GM19238 (cell line): ENCODE results near the gene MAN1C1.

Experiments
- DNase-seq: peaks from one replicate; pipeline ENCODE4 v3.0.0; 2011; ENCODE audit warnings: low spot score; ENCODE audit not compliant: insufficient read length

Gene MAN1C1

DNA sequence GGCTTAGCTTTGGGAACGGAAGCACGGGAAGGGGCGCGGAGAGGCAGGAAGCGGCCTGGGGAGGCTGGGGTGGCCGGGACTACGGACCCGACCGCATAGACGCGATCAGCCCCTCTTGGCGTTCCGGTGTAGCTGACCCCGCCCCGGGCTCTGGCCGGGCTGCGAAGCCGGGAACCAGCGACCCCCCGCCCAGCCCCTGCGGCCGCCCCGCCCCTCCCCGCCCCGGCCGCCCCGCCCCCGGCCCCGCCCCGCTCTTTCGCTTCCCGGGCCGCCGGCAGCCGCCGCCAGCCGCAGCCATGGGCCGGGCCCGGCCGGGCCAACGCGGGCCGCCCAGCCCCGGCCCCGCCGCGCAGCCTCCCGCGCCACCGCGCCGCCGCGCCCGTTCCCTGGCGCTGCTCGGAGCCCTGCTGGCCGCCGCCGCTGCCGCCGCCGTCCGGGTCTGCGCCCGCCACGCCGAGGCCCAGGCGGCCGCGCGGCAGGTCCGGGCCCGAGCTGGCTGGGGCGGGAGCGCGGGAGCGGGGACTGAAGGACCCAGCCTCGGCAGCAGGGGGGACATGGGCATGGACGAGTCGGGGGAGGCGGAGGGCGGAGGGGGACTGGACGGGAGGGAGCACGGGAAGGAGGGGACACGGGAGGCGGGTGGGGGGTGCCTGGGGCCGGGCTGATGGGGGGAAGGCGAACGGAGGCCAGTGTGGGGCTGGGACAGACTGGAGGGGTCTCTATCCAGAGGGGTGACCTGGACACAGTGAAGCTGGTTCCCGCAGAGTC, 183.5 kb downstream of the MAN1C1 start, which contains the start of gene SELENON:
Gene SELENON, plus strand, starts transcription at position 259 of the 768 bp plus-strand sequence. Its CDS starts 38 bp downstream, at position 297.
- no peak for DNase-seq

DNA sequence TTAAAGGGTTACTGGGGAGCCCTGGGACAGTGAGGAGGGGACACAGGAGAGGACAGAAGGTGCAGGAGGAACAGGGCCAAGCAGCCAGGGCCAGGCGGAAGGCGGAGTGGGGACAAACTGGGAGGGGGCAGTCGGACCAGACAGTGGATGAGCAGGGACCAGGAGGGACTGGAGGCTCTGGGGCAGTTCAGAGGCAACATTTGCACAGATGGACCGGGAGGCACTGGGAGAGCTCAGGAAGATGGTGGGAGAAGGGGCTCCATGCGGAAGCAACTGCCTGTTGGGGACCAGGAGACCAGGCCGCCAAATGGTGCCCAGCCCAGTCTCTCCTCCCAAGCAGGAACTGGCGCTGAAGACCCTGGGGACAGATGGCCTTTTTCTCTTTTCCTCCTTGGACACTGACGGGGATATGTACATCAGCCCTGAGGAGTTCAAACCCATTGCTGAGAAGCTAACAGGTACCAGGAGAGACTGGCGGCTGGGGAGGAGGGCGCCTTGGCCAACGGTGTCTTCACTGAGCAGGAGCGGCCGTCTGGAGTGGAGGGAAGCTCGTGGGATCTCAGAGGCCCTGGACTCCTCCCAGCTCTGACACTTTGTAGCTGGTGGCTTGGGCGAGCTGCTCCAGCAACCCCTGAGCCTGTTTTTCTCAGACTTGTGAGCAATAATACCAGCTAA, 184.2 kb downstream of the MAN1C1 start:
- DNase-seq = no peak

DNA sequence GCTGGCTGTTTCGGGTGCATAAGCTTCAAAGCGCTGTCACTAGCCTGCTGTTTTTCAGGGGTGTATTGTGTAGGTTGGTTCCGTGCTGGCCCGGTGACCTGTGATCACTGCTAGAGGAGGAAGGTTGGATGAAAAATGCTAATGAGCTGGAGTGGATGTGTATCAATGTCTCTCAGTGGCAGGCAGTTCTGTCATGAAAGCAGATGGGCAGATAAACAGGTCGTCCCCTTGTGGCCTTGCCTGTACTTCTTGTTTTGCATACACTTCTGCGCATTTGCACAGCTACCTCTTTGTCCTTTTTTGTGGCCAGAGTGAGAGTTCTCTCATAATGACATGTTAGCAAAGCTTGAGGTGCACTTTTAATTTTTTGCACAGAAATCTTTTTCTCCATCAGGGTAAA, 186.3 kb downstream of the MAN1C1 start:
- DNase-seq = peak; percentile 56

DNA sequence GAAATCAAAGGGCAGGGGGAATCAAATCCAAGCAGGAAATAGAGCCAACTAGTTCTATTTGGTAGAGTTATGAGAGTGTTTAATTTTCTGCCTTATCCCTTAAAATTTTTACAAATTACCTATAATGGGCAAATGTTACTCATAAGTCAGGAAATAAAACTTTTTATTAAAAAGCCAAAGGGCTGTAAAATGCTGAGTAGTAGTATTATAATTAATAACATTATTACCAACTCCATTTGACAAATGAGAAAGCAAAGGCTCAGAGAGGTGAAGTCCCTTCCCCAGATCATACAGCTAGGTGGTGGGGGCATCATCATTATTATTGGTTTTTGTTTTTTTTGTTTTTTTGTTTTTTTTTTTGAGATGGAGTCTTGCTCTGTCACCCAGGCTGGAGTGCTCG, 186.8 kb downstream of the MAN1C1 start:
- DNase-seq = no peak

DNA sequence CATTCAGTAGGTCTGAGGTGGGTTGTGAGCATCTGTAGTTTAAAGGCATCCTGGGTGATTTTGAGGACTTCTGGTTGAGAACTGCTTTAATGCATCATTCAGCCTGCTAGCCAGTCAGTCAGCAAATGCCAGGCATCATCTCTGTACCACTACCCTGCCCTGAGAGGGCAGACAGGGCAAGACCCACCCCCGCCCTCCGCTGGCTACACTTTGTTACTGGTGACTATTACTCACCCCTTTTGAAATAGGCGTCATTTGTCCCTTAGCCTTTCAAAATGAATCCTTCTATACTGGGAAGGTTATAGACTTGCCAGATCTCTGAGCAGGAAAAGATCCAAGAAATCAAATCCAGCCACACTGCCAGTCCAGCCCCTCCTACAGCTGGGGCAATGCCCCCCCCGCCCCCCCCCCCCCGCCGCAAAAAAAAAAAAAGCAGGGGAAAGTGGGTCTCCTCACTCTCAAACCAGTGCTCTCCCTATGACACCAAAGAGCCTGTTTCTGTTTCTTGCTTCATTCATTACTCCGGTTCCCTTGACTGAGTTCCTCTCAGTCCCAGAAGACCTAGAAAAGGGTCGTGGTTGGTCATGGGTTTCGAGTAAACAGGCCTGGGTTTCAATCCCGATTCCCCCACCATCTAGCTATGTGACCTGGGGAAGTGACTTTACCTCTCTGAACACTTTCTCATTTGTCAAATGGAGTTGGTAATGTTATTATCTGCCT, 187.8 kb downstream of the MAN1C1 start:
- DNase-seq = peak; percentile 69

DNA sequence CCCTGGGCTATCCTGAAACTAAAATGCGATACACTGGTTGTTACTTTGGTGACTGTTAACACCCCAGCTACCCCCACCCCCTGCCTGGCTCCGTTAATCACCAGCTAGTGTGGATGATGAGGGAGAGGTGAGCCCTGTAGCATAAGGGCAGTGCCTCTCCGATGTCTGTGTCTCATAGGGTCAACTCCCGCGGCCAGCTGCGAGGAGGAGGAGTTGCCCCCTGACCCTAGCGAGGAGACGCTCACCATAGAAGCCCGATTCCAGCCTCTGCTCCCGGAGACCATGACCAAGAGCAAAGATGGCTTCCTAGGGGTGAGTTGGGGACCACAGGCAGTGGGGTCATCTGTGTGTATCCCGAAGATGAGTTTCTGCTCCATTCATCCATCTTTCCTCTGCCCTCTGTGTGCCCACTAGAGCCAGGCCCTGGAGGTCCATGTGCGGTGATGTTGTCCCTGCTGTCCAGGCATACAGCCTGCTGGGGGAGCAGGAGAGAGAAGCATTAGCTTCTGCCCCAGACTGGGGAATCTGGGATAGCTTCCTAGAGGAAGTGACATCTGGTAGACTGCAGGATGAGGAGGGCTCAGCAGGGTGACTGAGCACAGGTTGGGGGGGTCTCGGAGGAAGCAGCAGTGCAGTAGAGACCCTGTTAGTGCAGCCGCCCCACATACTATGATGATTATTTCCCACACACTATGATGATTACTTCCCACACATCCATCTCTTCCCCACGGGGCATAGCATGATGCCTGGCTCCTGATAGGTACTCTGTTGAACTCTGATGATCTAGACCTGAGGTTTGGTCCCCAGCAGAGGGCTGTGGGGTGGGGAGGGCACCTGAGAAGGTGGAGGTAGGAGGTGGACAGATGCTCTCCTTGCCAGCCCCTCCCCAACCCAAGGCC, 188.6 kb downstream of the MAN1C1 start:
- no peak for DNase-seq

DNA sequence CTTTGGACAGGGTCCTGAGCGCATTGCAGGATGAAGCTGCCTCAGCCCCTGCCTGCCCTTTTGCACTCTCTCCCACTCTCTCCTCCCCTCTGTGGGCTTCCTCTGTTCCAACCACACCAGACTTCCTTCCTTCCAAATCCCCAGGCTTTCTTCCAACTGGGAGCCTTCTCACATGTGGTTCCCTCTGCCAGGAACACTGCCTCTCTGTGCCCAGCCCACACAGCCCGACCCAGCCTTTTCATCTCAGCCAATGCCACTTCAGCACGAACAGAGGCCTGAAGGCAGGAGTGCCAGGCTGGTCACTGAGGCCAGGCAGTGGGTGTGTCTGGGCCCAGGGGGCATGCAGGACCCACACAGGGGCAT, 189.3 kb downstream of the MAN1C1 start:
- no peak for DNase-seq

DNA sequence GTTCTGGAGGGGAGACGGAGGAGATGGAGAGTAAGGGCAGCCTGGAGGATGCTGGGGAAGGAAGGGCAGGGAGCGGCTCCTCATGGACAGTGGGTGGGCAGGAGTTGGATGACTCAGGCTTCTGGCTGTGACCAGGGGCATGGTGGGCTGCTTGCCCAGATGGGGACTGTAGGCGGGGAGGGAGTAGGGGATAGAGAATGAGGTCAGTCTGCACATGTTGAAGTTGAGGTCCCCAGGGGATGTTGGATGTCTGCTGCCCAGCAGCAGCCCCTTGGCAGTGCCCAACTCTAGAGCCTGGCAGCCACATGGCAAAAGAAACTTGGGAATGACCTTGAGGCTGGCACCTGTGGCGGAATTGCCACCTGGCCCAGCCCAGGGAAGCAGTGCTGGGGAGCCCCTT, 189.8 kb downstream of the MAN1C1 start:
- DNase-seq = no peak

DNA sequence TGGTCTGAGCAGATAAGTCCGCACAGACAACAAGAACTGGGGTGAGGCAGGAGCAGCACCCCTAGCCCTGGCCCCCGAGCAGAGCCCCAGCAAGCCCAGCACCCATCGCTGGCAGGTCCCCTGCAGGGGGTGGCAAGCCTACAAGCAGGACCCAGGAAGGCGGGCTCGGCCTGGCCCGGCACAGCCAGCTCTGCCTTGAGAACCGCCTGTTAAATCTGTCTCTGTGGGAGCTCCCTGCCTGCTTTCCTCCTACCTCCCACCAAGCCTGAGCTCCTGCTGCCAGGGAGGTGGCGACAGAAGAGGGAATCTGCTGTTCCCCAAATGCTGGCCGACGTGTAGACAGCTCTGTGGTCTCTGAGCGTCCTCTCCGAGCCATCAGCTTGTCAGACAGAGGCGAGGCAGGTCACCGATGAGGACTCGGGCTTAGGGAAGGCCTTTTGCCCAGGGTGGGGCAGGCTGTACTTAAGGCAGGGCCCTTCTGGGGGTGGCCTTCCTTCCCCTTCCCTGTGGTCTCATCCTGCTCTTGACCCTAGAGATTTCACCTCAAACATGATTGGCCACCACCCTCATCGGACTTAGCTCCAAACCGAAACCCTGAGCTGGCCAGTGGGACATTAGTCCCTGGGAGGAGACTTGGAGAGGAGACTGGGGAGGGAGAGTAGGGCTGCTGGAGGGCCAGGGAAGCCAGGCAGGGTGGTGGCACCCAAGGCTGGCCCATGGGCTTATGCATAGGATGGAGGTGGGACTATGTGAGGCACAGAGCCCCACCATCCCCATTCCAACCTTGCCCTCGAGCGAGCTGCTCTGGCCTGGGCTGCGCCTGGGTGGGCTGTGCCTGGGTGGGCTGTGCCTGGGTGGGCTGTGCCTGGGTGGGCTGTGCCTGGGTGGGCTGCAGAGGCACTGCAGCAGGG, 191.1 kb downstream of the MAN1C1 start:
- DNase-seq = no peak

DNA sequence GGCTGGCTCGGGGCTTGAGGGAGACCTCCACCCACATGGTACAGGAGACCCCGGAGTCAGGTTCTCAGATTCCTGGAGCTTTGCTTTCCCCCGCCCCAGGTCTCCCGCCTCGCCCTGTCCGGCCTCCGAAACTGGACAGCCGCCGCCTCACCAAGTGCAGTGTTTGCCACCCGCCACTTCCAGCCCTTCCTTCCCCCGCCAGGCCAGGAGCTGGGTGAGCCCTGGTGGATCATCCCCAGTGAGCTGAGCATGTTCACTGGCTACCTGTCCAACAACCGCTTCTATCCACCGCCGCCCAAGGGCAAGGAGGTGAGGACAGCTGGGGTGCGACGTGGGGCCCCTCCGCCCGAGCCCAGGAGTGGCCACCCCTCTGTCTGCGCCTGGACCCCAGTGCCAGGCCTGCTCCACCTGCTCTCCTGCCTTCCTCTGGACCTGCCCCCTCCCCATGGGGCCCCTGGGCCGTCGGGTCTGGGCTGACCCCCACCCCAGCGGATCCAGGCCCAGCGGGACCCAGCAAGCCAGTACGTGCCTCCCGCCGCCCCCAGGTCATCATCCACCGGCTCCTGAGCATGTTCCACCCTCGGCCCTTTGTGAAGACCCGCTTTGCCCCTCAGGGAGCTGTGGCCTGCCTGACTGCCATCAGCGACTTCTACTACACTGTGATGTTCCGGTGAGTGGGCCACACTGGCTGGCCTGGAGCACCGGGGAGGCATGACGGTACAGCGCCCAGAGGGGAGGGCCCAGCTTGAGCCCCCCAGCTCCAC, 192.1 kb downstream of the MAN1C1 start:
- no peak for DNase-seq

DNA sequence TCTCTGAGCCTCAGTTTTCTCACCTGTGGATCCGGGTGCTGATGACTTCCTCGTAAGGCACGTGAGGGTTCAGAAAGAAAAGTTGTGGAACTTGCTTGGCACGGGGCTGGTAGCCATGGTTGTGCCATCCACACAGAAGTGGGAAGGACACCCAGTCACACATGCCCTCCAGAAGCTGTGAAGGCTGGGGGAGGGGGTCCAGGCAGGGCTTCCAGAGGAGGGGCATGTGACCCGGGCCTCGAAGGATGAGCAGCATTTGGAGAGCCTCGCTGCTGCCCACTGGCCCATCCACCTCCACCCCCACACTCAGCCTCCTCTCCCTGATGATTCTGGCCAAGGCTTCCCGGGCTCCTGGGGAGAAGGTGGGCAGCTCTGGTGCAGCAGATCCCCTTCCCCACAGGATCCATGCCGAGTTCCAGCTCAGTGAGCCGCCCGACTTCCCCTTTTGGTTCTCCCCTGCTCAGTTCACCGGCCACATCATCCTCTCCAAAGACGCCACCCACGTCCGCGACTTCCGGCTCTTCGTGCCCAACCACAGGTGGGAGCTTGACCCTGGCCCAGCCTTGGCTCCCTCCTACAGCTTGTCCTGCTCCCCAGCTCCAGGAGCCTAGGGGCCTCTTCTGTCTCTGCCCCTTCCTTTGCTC, 192.8 kb downstream of the MAN1C1 start:
- DNase-seq = no peak

DNA sequence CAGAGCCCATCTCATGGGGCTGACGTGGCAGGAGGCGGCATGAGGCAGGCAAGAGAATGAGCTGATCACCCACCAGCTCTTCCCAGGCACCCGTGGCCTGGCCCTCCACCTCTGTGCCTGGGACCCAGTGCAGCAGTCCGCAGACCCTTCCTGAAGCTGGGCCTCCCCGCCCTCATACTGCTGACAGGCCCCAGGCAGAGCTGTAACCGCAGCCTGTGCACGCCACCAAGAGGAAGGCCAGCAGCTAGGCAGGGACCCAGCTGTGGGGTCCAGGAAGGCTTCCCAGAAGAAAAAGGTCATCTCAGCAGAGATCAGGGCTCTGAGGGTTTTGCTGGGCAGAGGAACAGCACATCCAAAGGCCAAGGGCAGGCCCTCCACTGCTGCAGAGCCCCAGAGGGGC, 193.3 kb downstream of the MAN1C1 start:
- DNase-seq = no peak

DNA sequence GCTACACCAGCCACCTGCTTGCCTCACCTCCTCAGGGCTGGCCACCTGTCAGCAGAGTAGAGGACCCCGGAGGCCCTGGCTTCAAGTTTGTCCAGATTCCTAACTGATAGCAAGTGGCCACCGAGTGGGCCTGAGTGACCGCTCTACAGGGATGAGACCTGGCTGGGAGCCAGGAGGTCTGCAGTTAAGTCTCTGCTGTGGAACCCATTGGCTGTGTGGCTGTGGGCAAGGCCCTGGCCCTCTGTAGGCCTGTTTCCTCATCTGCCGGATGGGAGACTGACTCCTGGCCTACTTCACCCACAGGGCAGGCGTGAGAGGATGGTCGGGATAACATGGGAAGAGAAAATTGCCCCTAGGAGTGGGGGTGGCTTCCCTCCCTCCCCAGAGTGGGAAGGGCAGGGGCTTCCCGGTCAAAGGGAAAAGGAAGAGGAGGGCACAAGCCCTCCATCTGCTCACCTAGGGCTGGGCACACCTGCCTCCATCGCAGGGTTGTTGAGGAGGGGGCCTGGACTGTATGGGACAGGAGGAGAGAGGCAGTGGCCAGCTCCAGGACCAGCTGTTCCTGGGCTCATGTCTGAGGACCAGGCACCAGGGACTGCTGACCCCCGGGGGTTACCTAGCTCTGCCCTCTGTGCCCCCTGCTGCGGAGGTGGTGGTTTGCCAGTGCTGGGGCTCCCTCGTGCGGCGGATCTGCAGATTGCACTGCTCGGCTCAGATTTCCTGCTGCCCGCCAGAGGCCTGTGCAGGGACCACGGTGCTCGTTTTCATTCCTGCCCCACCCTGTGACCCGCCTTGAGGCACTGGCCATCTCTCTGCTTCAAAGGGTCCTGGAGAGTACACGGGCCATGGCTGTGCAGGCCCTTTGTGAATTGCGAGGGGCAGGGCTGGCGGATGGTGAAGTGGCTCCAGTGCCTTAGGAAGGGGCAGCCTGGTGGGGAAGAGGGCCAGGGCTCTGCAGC, 194.0 kb downstream of the MAN1C1 start:
- peak; percentile 75 for DNase-seq

DNA sequence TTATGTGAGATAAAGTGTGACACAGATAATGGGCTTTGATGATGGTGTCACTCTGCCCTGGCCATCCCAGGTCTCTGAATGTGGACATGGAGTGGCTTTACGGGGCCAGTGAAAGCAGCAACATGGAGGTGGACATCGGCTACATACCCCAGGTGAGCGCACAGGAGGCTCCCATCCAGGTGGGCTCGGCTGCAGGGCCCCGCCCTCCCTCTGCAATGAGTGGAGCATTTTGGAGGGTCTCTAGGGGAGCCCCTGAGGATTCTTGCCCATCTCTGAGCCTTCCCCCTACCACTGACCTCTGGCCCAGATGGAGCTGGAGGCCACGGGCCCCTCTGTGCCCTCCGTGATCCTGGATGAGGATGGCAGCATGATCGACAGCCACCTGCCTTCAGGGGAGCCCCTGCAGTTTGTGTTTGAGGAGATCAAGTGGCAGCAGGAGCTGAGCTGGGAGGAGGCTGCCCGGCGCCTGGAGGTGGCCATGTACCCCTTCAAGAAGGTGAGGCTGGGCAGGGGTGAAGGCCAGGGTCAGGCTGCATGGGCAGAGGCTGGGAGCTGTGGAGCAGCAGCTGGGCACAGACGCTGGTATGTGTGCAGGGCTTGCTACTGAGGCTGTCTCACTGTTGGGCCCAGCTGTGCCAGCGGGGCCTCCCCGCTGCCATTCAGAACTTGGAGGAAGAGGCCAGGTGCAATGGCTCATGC, 194.9 kb downstream of the MAN1C1 start:
- DNase-seq = no peak

DNA sequence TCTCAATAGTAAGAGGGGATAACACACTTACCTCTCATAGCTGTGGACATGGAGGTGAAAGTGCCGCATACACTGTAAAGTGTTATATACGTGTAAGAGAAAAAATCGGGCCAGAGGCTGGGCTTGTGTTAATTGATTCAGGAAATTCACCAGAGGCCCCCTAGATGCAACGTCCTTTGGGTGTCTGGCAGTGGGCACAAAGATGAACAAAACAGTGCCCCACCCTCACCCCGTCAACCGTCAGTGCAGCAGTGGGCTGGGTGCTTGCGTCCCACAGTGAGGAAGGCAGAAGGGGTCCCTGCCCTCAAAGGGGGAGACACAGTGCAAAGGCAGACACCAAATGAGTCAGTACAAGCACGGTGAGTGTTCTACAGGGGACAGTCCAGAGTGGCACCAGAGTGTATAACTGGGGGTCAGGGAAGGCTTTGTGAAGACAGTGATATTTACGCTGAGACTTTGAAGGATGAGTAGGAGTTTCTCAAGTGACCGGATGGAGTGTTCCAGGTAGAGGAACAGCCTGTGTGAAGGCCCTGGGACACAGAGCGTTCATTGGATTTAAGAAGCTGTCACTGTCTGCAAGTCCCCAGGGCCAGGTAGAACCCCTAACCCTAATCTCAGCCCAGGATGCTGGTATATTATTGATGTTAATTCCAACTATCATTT, 196.6 kb downstream of the MAN1C1 start:
- DNase-seq = no peak

DNA sequence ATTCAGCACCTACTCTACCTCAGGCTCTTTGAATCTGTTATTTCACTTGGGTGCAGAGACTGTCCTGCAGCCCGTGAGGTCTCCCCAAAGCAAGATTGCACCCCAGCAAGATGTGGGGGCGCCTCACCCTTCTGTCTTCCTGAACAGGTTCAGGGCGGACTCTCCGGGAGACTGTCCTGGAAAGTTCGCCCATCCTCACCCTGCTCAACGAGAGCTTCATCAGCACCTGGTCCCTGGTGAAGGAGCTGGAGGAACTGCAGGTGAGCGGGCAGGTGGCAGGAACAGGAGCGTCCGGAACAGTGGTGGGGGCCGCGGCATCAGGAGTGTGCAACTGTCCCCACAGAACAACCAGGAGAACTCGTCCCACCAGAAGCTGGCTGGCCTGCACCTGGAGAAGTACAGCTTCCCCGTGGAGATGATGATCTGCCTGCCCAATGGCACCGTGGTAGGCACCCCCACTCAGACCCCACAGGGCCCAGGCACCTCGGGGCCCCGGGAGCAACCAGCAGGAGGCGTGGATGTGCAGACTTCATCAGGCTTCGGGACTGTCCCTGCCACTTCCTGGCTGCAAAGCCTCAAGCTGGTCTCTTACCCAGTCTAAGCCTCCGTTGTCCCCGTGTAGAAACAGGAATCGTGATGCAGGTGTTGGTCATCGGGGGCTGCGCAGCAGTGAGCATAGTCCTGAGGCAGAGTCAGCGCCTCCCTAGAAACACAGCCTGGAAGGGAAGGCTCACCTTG, 197.3 kb downstream of the MAN1C1 start:
- DNase-seq = no peak
